HepG2 (cell line): Measurements from ENCODE around the gene ANKRD11. TPM values are rescaled to one million over a fixed set of nuclear protein-coding genes. Genes with fewer than 3 reads are reported as not detected.
A peak's percentile ranks its signal among the peaks of the same experiment; 100 is the strongest.

Experiments
- AGO1 ChIP-seq: fragments of 200-400 bp; formaldehyde crosslinking; IDR thresholded peaks from 2 replicates; pipeline ENCODE4 v1.6.1; 2017; ENCODE audit warnings: mild to moderate bottlenecking, low read depth, low read length, moderate library complexity; ENCODE audit not compliant: poor library complexity, severe bottlenecking
- BRCA1 ChIP-seq: sonication (generic); formaldehyde crosslinking; IDR thresholded peaks from 2 replicates; pipeline ENCODE4 v1.4.0; 2020; ENCODE audit warnings: missing genetic modification reagents
- CREM ChIP-seq, 2 experiments: sonication (generic) in 1 of 2; formaldehyde crosslinking in 1 of 2; IDR thresholded peaks; 2 replicates each; pipeline versions ENCODE4 v1.4.0 to v1.6.1; 2016 to 2020; ENCODE audit warnings: antibody characterized with exemption in 1 of 2, mild to moderate bottlenecking in 1 of 2, missing genetic modification reagents in 1 of 2
- FOXK1 ChIP-seq: sonication (generic); formaldehyde crosslinking; IDR thresholded peaks from 2 replicates; pipeline ENCODE4 v1.4.0; 2020; ENCODE audit warnings: low read depth, missing genetic modification reagents, borderline replicate concordance
- HCFC1 ChIP-seq: fragments of 150-350 bp; IDR thresholded peaks from 2 replicates; pipeline ENCODE4 v1.6.1; 2014; ENCODE audit warnings: low read depth, low read length
- HHEX ChIP-seq: IDR thresholded peaks from 2 replicates; pipeline ENCODE4 v1.6.1; 2016; ENCODE audit warnings: control low read depth
- ISL2 ChIP-seq: sonication (generic); formaldehyde crosslinking; IDR thresholded peaks from 2 replicates; pipeline ENCODE4 v1.5.0; 2020; ENCODE audit warnings: missing genetic modification reagents
- MTF2 ChIP-seq: sonication (generic); formaldehyde crosslinking; IDR thresholded peaks from 2 replicates; pipeline ENCODE4 v1.5.0; 2020; ENCODE audit warnings: missing genetic modification reagents, borderline replicate concordance
- NFE2L2 ChIP-seq: fragments of 150-350 bp; IDR thresholded peaks from 2 replicates; pipeline ENCODE4 v1.6.1; 2014; ENCODE audit warnings: low read length
- NFYC ChIP-seq: IDR thresholded peaks from 2 replicates; pipeline ENCODE4 v1.6.1; 2016; ENCODE audit warnings: missing genetic modification reagents, missing compliant biosample characterization
- NR3C1 ChIP-seq: sonication (generic); formaldehyde crosslinking; IDR thresholded peaks from 2 replicates; pipeline ENCODE4 v1.4.0; 2020; ENCODE audit warnings: missing genetic modification reagents
- RFX3 ChIP-seq: IDR thresholded peaks from 2 replicates; pipeline ENCODE4 v1.6.1; 2016; ENCODE audit warnings: missing biosample characterization, missing genetic modification reagents
- TGIF2 ChIP-seq: IDR thresholded peaks from 2 replicates; pipeline ENCODE4 v1.6.1; 2016; ENCODE audit warnings: control low read depth, missing compliant biosample characterization
- ZNF101 ChIP-seq: sonication (generic); formaldehyde crosslinking; IDR thresholded peaks from 2 replicates; pipeline ENCODE4 v1.4.0; 2020; ENCODE audit warnings: mild to moderate bottlenecking, low read depth, missing genetic modification reagents, borderline replicate concordance
- ZNF335 ChIP-seq: sonication (generic); formaldehyde crosslinking; IDR thresholded peaks from 2 replicates; pipeline ENCODE4 v1.4.0; 2020; ENCODE audit warnings: missing genetic modification reagents
- ZNF564 ChIP-seq: sonication (generic); formaldehyde crosslinking; IDR thresholded peaks from 2 replicates; pipeline ENCODE4 v1.8.1; 2023; ENCODE audit warnings: mild to moderate bottlenecking, missing genetic modification reagents
- ZNF703 ChIP-seq: sonication (generic); formaldehyde crosslinking; IDR thresholded peaks from 2 replicates; pipeline ENCODE4 v1.5.1; 2020; ENCODE audit warnings: missing genetic modification reagents, mild to moderate bottlenecking, moderate library complexity, borderline replicate concordance
- polyA plus RNA-seq, 8 experiments: library from polyadenylated mRNA; depleted of rRNA in 3 of 8; stranded (reverse) in 7 of 8; unstranded in 1 of 8; fragments of >200 nt; fragmentation: Illumina TruSeq in 4 of 8; extraction: Trizol in 4 of 8; gene quantifications; 2 replicates each; pipeline versions ENCODE4 v1.2.1 to v1.2.3, GENCODE V29; 2011 to 2016; ENCODE audit warnings: low read depth in 4 of 8, missing spikeins in 1 of 8, mixed read lengths in 1 of 8; ENCODE audit not compliant: insufficient read depth in 1 of 8
- total RNA-seq, 5 experiments: library from RNA; depleted of rRNA; stranded (reverse); fragments of >200 nt; fragmentation: Illumina TruSeq; extraction: Trizol; gene quantifications; 2 replicates each; pipeline ENCODE4 v1.2.3, GENCODE V29; 2016; ENCODE audit warnings: low read depth in 1 of 5
- TF ChIP-seq, protein P1 (sequence below): sonication (generic); formaldehyde crosslinking; IDR thresholded peaks from 2 replicates; pipeline ENCODE4 v1.8.0; 2022; ENCODE audit warnings: missing genetic modification reagents, mild to moderate bottlenecking, moderate library complexity, borderline replicate concordance
- TF ChIP-seq, protein P2 (sequence below): IDR thresholded peaks from 2 replicates; pipeline ENCODE4 v1.6.1; 2016; ENCODE audit warnings: missing biosample characterization, missing genetic modification reagents, low read depth
- TF ChIP-seq, protein P3 (sequence below): sonication (generic); formaldehyde crosslinking; IDR thresholded peaks from 2 replicates; pipeline ENCODE4 v1.8.0; 2022; ENCODE audit warnings: missing genetic modification reagents, mild to moderate bottlenecking, borderline replicate concordance
- TF ChIP-seq, protein P4 (sequence below): sonication (generic); formaldehyde crosslinking; IDR thresholded peaks from 2 replicates; pipeline ENCODE4 v1.4.0; 2020; ENCODE audit warnings: missing genetic modification reagents

The ANKRD11 gene
- total and polyA plus RNA-seq, 2 of the 13 experiments (the other 11 are each of a cell fraction or from before 2014, with no cell fraction given) = 21.4 to 38.4 TPM

DNA sequence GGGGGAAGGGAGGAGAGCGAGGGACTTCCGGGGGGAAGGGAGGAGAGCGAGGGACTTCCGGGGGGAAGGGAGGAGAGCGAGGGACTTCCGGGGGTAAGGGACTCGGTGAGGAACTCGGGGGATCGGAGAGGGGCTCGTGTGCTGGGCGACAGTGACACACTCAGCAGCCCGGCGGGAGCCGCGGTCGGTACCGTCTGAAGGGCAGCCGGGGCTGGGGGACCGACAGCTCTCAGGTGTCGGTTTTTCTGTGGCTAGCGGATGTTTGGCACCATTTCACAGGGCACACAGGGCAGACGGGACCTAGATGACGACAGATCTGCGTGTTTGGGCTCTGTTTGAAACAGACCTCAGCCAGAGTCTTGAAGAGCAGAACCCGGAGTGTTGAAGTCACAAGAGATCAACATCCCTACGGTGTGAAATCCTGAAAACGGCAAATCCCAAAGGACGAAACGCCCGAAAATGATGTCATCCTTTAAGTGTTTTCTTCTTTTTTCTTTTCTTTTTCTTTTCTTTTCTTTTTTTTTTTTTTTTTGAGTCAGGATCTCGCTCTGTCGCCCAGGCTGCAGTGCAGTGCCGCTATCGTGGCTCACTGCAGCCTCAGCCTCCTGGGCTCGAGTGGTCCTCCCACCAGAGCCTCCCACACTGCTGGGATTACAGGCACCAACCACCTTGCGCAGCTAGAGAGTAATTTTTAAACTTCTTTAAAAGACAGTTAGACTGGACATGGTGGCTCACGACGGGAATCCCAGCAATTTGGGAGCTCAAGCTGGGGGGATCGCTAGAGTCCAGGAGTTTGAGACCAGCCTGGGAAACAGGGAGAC is 249.0 kb downstream of the ANKRD11 start (continued):
- TF ChIP-seq, protein P1, sequence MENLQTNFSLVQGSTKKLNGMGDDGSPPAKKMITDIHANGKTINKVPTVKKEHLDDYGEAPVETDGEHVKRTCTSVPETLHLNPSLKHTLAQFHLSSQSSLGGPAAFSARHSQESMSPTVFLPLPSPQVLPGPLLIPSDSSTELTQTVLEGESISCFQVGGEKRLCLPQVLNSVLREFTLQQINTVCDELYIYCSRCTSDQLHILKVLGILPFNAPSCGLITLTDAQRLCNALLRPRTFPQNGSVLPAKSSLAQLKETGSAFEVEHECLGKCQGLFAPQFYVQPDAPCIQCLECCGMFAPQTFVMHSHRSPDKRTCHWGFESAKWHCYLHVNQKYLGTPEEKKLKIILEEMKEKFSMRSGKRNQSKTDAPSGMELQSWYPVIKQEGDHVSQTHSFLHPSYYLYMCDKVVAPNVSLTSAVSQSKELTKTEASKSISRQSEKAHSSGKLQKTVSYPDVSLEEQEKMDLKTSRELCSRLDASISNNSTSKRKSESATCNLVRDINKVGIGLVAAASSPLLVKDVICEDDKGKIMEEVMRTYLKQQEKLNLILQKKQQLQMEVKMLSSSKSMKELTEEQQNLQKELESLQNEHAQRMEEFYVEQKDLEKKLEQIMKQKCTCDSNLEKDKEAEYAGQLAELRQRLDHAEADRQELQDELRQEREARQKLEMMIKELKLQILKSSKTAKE = no peak
- TF ChIP-seq CREM (IDR thresholded peaks at IDR 0.05) (peak; percentile 84), CREM (CRISPR knock-in tag; IDR thresholded peaks at IDR 0.05) (no peak), ZNF564 (CRISPR knock-in tag) (peak; percentile 78; the same call in 1 of the 2 replicates), TGIF2 (CRISPR knock-in tag) (peak; percentile 94), MTF2 (CRISPR knock-in tag) (0 out of 2 replicates have a peak, but pooled peaks have one; percentile 5), BRCA1 (peak; percentile 95), NFYC (no peak), ZNF703 (CRISPR knock-in tag) (no peak; the same call in 1 of the 2 replicates), RFX3 (CRISPR knock-in tag) (no peak), ZNF335 (0 out of 2 replicates have a peak, but pooled peaks have one; percentile 47), HHEX (CRISPR knock-in tag) (no peak), HCFC1 (no peak; the same call in 1 of the 2 replicates), AGO1 (no peak), ISL2 (CRISPR knock-in tag) (peak; percentile 88), NR3C1 (no peak), ZNF101 (CRISPR knock-in tag) (no peak), FOXK1 (peak; percentile 58; the same call in 1 of the 2 replicates), NFE2L2 (no peak)
- TF ChIP-seq, protein P2, sequence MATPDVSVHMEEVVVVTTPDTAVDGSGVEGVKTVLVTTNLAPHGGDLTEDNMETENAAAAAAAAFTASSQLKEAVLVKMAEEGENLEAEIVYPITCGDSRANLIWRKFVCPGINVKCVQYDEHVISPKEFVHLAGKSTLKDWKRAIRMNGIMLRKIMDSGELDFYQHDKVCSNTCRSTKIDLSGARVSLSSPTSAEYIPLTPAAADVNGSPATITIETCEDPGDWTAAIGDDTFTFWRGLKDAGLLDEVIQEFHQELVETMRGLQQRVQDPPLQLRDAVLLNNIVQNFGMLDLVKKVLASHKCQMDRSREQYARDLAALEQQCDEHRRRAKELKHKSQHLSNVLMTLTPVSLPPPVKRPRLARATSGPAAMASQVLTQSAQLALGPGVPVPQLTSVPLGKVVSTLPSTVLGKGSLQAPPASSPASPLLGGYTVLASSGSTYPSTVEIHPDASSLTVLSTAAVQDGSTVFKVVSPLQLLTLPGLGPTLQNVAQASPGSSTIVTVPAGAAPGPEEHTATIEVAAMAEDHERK (CRISPR knock-in tag) = no peak
- TF ChIP-seq, protein P3, sequence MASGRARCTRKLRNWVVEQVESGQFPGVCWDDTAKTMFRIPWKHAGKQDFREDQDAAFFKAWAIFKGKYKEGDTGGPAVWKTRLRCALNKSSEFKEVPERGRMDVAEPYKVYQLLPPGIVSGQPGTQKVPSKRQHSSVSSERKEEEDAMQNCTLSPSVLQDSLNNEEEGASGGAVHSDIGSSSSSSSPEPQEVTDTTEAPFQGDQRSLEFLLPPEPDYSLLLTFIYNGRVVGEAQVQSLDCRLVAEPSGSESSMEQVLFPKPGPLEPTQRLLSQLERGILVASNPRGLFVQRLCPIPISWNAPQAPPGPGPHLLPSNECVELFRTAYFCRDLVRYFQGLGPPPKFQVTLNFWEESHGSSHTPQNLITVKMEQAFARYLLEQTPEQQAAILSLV (CRISPR knock-in tag) = peak; percentile 94
- TF ChIP-seq, protein P4, sequence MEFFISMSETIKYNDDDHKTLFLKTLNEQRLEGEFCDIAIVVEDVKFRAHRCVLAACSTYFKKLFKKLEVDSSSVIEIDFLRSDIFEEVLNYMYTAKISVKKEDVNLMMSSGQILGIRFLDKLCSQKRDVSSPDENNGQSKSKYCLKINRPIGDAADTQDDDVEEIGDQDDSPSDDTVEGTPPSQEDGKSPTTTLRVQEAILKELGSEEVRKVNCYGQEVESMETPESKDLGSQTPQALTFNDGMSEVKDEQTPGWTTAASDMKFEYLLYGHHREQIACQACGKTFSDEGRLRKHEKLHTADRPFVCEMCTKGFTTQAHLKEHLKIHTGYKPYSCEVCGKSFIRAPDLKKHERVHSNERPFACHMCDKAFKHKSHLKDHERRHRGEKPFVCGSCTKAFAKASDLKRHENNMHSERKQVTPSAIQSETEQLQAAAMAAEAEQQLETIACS = peak; percentile 44; the same call in 1 of the 2 replicates
